ENCODE measurements around the gene LSAMP. TPM values are rescaled to one million over a fixed set of nuclear protein-coding genes. Genes with fewer than 3 reads are reported as not detected.
A peak's percentile ranks its signal among the peaks of the same experiment; 100 is the strongest.

LSAMP gene
- polyA plus RNA-seq, 1 of the 3 experiments (the other 2 are of a cell fraction), result 6.6 TPM

DNA sequence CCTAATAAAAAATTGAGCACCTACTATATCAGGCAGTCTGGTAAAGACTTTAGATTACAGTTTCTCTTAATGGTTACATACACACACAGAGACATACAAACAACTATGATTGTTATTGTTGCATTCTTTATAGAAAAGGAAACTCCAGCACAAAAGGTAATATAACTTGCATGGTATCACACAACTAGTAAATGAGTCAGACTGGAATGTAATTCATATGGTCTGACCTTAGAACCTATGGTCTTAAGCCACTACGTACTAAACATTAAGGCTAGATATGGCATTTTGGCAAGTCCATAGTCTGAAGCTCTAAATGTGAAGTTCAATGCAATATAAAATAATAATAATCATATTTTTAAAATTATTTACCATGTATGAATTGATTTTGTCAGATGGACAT, 380.6 kb downstream of the LSAMP start (continued):
- no peak for TF ChIP-seq CTCF (IDR thresholded peaks at IDR 0.05)

DNA sequence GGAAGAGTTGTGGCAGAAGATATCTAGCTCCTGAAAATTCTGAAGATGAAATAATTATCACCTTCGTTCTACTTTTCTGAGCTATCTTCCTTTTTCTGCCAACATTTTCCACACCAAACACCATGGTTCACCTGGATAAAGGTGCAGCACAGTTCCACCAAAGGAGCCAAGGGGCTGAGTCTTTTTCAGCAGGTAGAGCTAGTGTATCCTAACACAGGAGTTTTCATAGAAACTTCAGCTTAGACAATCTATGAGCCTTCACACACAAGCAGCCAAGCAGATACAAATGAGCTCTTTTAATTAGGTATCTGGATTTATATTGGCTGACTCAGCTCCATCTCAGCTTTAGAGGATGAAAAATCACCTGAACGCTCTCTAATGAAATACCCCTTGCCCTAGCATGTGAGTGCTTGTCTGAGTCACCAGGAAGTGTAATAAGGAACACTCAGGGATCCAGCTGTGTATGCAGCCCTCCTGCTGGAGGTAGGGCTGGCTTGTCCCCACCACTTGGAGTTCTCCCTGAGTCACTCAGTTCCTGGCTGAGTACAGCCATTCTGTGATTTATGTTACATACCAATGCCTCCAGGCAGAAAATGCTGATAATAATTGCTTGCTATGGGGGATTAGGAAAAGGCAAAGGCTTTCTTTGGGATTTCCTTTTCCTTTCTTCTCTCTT, 385.7 kb downstream of the LSAMP start:
- Histone ChIP-seq H3K79me2 (ENCODE audit: insufficient read depth) (no peaks in the 10 kb centered on the region; the same call in 1 of the 2 replicates), H3K4me3 (ENCODE audit: low read depth in 2 of 2, low read length in 1 of 2) (no peak overlapping the region), H3K9ac (no peak overlapping the region), H3F3A (replicated peaks; ENCODE audit: insufficient read depth) (peaks cover 15% of the 10 kb centered on the region), H3K36me3 (replicated peaks in 1 of 2; ENCODE audit: control insufficient read depth in 1 of 2, insufficient read depth in 2 of 2, low read length in 1 of 2) (no peaks in the 10 kb centered on the region), H3K27ac (ENCODE audit: low read depth in 2 of 2, low read length in 1 of 2) (peak overlapping the region in 1 of 2 experiments; percentile 33; a peak in 1 of 4 replicates), H4K20me1 (ENCODE audit: insufficient read depth) (no peaks in the 10 kb centered on the region), H3K4me2 (peak overlapping the region; percentile 41), H2AFZ (ENCODE audit: low read depth) (no peak overlapping the region), H3K4me1 (ENCODE audit: control insufficient read depth in 1 of 2, insufficient read depth in 2 of 2, low read depth in 1 of 2, low read length in 1 of 2) (peaks cover 5 to 19% of the 10 kb centered on the region in 2 experiments; a peak in 3 of 4 replicates), H3K9me2 (no peaks in the 10 kb centered on the region), H3K9me3 (no peaks in the 10 kb centered on the region), H3K27me3 (ENCODE audit: insufficient read depth) (no peaks in the 10 kb centered on the region)
- ChIA-PET POLR2A (no interaction called here), CTCF (interaction anchor here (0.8 to 1.0 kb wide), 2 partner anchors 12 to 13 kb away, joined by 3 read pairs; no protein-coding TSS in a partner anchor)
- TF ChIP-seq JUND (IDR thresholded peaks at IDR 0.05) (peak; percentile 77), TEAD4 (IDR thresholded peaks at IDR 0.05; ENCODE audit: borderline replicate concordance, insufficient read depth) (peak; percentile 83), RCOR1 (IDR thresholded peaks at IDR 0.05; ENCODE audit: low read length) (no peak), RXRA (IDR thresholded peaks at IDR 0.05; ENCODE audit: borderline replicate concordance, low read depth) (peak; percentile 73; the same call in 1 of the 2 replicates), NFIC (IDR thresholded peaks at IDR 0.05; ENCODE audit: borderline replicate concordance) (peak; percentile 60; the same call in 1 of the 2 replicates), EP300 (IDR thresholded peaks at IDR 0.05; ENCODE audit: borderline replicate concordance in 1 of 2, low read depth in 1 of 2, low read length in 1 of 2) (peak; percentile 16 to 83; a peak in 2 of 4 replicates), FOSL2 (IDR thresholded peaks at IDR 0.05; ENCODE audit: borderline replicate concordance, low read depth) (peak; percentile 90), MXI1 (IDR thresholded peaks at IDR 0.05; ENCODE audit: low read depth, low read length) (no peak), TCF12 (IDR thresholded peaks at IDR 0.05) (peak; percentile 91), ELF1 (IDR thresholded peaks at IDR 0.05) (0 out of 2 replicates have a peak, but pooled peaks have one; percentile 32), POLR2AphosphoS5 (IDR thresholded peaks at IDR 0.05; ENCODE audit: low read depth, low read length) (peak; percentile 48; the same call in 1 of the 2 replicates)
- TF ChIP-seq, protein P1, sequence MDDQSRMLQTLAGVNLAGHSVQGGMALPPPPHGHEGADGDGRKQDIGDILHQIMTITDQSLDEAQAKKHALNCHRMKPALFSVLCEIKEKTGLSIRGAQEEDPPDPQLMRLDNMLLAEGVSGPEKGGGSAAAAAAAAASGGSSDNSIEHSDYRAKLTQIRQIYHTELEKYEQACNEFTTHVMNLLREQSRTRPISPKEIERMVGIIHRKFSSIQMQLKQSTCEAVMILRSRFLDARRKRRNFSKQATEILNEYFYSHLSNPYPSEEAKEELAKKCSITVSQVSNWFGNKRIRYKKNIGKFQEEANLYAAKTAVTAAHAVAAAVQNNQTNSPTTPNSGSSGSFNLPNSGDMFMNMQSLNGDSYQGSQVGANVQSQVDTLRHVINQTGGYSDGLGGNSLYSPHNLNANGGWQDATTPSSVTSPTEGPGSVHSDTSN (IDR thresholded peaks at IDR 0.05), result peak; percentile 94
- TF ChIP-seq, protein P2, sequence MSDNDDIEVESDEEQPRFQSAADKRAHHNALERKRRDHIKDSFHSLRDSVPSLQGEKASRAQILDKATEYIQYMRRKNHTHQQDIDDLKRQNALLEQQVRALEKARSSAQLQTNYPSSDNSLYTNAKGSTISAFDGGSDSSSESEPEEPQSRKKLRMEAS (IDR thresholded peaks at IDR 0.05; ENCODE audit: low read depth), result no peak; the same call in 1 of the 2 replicates
- WGBS (ENCODE audit: low lambda C conversion rate), result 49% methylated on average over 2 of the region's 2 CpGs
- peak; percentile 9 for DNase-seq

All from SK-N-SH (cell line).